Activated CD4-positive, alpha-beta T cell treated with anti-CD3 and anti-CD28 coated beads, Interleukin-2, amount 50 U/mL, for 48 hours (primary cell): Measurements from ENCODE around the gene MRGPRE.

Source experiments
- DNase-seq, 2 experiments: peaks; one replicate each; pipeline ENCODE4 v3.0.0-alpha.2; 2020

The MRGPRE gene

GRCh38 chr11:3177931-3178330 lies 54.3 kb downstream of the MRGPRE start:
- DNase-seq, result no peak
